ENCODE measurements around the gene GSS.

GSS gene

GRCh38 chr20:34953960-34954359, 1.6 kb downstream of the GSS start:
- no peak for DNase-seq (ENCODE audit: low read depth)
- no peak overlapping the region for H3K4me3 ChIP-seq (ENCODE audit: low read depth, low read length)
- TF ChIP-seq, protein P1, sequence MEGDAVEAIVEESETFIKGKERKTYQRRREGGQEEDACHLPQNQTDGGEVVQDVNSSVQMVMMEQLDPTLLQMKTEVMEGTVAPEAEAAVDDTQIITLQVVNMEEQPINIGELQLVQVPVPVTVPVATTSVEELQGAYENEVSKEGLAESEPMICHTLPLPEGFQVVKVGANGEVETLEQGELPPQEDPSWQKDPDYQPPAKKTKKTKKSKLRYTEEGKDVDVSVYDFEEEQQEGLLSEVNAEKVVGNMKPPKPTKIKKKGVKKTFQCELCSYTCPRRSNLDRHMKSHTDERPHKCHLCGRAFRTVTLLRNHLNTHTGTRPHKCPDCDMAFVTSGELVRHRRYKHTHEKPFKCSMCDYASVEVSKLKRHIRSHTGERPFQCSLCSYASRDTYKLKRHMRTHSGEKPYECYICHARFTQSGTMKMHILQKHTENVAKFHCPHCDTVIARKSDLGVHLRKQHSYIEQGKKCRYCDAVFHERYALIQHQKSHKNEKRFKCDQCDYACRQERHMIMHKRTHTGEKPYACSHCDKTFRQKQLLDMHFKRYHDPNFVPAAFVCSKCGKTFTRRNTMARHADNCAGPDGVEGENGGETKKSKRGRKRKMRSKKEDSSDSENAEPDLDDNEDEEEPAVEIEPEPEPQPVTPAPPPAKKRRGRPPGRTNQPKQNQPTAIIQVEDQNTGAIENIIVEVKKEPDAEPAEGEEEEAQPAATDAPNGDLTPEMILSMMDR (IDR thresholded peaks at IDR 0.05; ENCODE audit: low read depth, low read length, missing control alignments): no peak

- TF ChIP-seq, protein P1 (IDR thresholded peaks at IDR 0.05; ENCODE audit: low read depth, low read length, missing control alignments): no peak
- no peak overlapping the region for H3K4me3 ChIP-seq (ENCODE audit: low read depth, low read length)
- no peak for DNase-seq (ENCODE audit: low read depth)
Observed at GRCh38 chr20:34952671-34953070, 2.9 kb downstream of the GSS start.

DNA sequence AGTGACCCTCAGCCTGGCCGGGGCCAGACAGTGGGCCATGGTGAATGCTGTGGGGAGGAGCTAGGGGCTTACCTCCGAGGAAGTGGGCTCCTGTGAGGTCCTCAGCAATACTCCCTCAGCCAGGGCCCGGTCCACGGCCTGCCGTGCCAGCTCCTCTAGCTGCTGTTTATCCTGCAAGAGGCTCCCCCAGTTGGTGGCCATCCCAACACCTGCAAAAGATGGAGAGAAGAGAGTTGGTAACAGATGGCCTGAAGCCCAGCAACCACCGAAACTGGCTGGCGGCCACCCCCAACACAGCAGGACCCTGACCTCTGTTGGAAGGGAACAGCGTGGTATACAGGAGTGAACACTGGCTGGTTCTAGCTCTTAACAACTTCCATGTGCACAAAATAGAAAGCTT, 4.0 kb downstream of the GSS start:
- TF ChIP-seq, protein P1 (IDR thresholded peaks at IDR 0.05; ENCODE audit: low read depth, low read length, missing control alignments): no peak
- no peak overlapping the region for H3K4me3 ChIP-seq (ENCODE audit: low read depth, low read length)
- no peak for DNase-seq (ENCODE audit: low read depth)

DNA sequence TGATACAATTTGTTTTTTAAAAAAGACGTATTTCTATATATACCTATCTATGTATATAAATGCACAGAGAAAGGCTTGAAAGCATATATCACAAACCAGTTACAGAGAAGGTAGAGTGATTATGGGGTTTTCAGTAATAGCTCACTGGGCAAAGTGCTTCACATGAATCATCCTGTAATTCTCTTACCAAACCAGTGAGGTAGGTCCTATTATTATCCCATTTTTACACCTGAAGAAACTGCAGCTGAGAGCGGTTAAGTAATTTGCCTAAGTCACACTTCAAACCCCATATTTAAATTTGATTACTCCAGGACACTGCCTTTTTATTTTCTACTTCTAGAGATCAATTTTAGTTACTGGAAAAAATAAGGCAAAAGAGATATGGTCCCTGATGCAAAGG, 4.4 kb downstream of the GSS start:
- TF ChIP-seq, protein P1 (IDR thresholded peaks at IDR 0.05; ENCODE audit: low read depth, low read length, missing control alignments): no peak
- no peak overlapping the region for H3K4me3 ChIP-seq (ENCODE audit: low read depth, low read length)
- DNase-seq (ENCODE audit: low read depth): no peak

GRCh38 chr20:34949120-34949519, 6.5 kb downstream of the GSS start:
- TF ChIP-seq, protein P1 (IDR thresholded peaks at IDR 0.05; ENCODE audit: low read depth, low read length, missing control alignments): no peak
- H3K4me3 ChIP-seq (ENCODE audit: low read depth, low read length): no peak overlapping the region
- DNase-seq (ENCODE audit: low read depth): no peak

DNA sequence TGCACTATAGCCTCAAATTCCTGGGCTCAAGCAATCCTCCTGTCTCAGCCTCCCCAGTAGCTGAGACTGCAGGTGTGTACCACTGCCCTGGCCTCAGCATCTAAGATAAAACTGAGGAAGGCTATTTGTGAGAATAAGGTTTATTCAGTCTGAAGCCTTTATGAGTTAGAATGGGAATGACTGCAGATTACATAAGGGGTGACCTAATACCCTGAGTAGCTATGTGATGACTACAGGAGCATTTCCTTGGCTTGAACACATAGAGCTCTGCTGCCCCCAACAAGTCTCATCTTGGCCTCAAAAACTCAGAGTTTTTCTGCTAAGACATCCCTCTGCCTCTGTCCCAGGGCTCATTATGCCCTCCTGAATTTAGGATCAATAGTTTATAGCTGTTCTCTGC, 7.6 kb downstream of the GSS start:
- no peak for DNase-seq (ENCODE audit: low read depth)
- TF ChIP-seq, protein P1 (IDR thresholded peaks at IDR 0.05; ENCODE audit: low read depth, low read length, missing control alignments): no peak
- H3K4me3 ChIP-seq (ENCODE audit: low read depth, low read length): no peak overlapping the region

GRCh38 chr20:34947336-34947735, 8.3 kb downstream of the GSS start:
- TF ChIP-seq, protein P1 (IDR thresholded peaks at IDR 0.05; ENCODE audit: low read depth, low read length, missing control alignments): no peak
- no peak overlapping the region for H3K4me3 ChIP-seq (ENCODE audit: low read depth, low read length)

More at GRCh38 chr20:34947336-34947735, 8.3 kb downstream of the GSS start:
- no peak for DNase-seq (ENCODE audit: low read depth)
